Neuronal stem cell (in vitro differentiated cells): ENCODE results near the gene TIAM2.

Source experiments
- DNase-seq: peaks from one replicate; pipeline ENCODE4 v3.0.0-alpha.2; 2013; ENCODE audit warnings: low spot score
- H2AFZ ChIP-seq: one replicate; pipeline ENCODE4 v1.6.1; 2013; ENCODE audit warnings: mild to moderate bottlenecking, low read length, inconsistent platforms
- H2AK5ac ChIP-seq: 2 replicates; pipeline ENCODE4 v1.6.1; 2013; ENCODE audit warnings: low read depth, mild to moderate bottlenecking, inconsistent platforms, low read length, moderate library complexity, mixed read lengths
- H2BK120ac ChIP-seq: 2 replicates; pipeline ENCODE4 v1.6.1; 2013; ENCODE audit warnings: low read depth, mild to moderate bottlenecking, inconsistent platforms, low read length, moderate library complexity, mixed read lengths
- H2BK12ac ChIP-seq: one replicate; pipeline ENCODE4 v1.6.1; 2013; ENCODE audit warnings: low read length, inconsistent platforms
- H2BK15ac ChIP-seq: 2 replicates; pipeline ENCODE4 v1.6.1; 2013; ENCODE audit warnings: mild to moderate bottlenecking, low read length, inconsistent platforms, mixed read lengths
- H2BK5ac ChIP-seq: one replicate; pipeline ENCODE4 v1.6.1; 2013; ENCODE audit warnings: inconsistent platforms, mild to moderate bottlenecking, low read length, moderate library complexity
- H3K14ac ChIP-seq: one replicate; pipeline ENCODE4 v1.6.1; 2013; ENCODE audit warnings: low read length, inconsistent platforms
- H3K18ac ChIP-seq: 2 replicates; pipeline ENCODE4 v1.6.1; 2013; ENCODE audit warnings: low read length, inconsistent platforms
- H3K23ac ChIP-seq: 2 replicates; pipeline ENCODE4 v1.6.1; 2013; ENCODE audit warnings: low read depth, mild to moderate bottlenecking, mixed read lengths, low read length, inconsistent platforms; ENCODE audit not compliant: poor library complexity
- H3K27ac ChIP-seq: replicated peaks from 3 replicates; pipeline ENCODE4 v1.5.1; 2013; ENCODE audit warnings: low read length, inconsistent platforms
- H3K27me3 ChIP-seq, 3 experiments: 2 replicates each; pipeline ENCODE4 v1.6.1; 2013; ENCODE audit warnings: low read length in 3 of 3, mild to moderate bottlenecking in 2 of 3, inconsistent platforms in 1 of 3, low read depth in 1 of 3, mixed read lengths in 1 of 3, moderate library complexity in 1 of 3; ENCODE audit not compliant: control insufficient read depth in 3 of 3, insufficient read depth in 3 of 3
- H3K36me3 ChIP-seq, 2 donors: replicated peaks in 1 of 2; 2 replicates each; pipeline ENCODE4 v1.6.1; 2013; ENCODE audit warnings: low read length in 2 of 2; ENCODE audit not compliant: control insufficient read depth in 2 of 2, insufficient read depth in 2 of 2
- H3K4ac ChIP-seq: 2 replicates; pipeline ENCODE4 v1.6.1; 2013; ENCODE audit warnings: inconsistent platforms, mild to moderate bottlenecking, low read length, moderate library complexity
- H3K4me1 ChIP-seq, 2 donors: 1 replicate in 1 of 2; 2 replicates in 1 of 2; pipeline ENCODE4 v1.6.1; 2013; ENCODE audit warnings: low read length in 2 of 2, low read depth in 1 of 2; ENCODE audit not compliant: control insufficient read depth in 2 of 2, insufficient read depth in 1 of 2
- H3K4me2 ChIP-seq: one replicate; pipeline ENCODE4 v1.6.1; 2013; ENCODE audit warnings: mild to moderate bottlenecking, low read length, inconsistent platforms; ENCODE audit not compliant: insufficient read depth, poor library complexity, severe bottlenecking
- H3K4me3 ChIP-seq, 2 donors: 2 replicates each; pipeline ENCODE4 v1.5.1; 2013; ENCODE audit warnings: low read length in 2 of 2, mild to moderate bottlenecking in 2 of 2, inconsistent platforms in 1 of 2, moderate library complexity in 1 of 2
- H3K79me1 ChIP-seq: one replicate; pipeline ENCODE4 v1.6.1; 2013; ENCODE audit warnings: low read depth, mild to moderate bottlenecking, inconsistent platforms, low read length, moderate library complexity
- H3K9ac ChIP-seq: one replicate; pipeline ENCODE4 v1.6.1; 2013; ENCODE audit warnings: mild to moderate bottlenecking, low read depth, low read length, inconsistent platforms; ENCODE audit not compliant: poor library complexity
- H3K9me3 ChIP-seq, 2 donors: replicated peaks in 1 of 2; 2 replicates each; pipeline versions ENCODE3 to v1.6.1; 2013; ENCODE audit warnings: low read length in 2 of 2, mild to moderate bottlenecking in 2 of 2, inconsistent platforms in 1 of 2, low read depth in 1 of 2, mixed read lengths in 1 of 2, moderate library complexity in 1 of 2; ENCODE audit not compliant: control insufficient read depth in 2 of 2, insufficient read depth in 1 of 2
- H4K8ac ChIP-seq: one replicate; pipeline ENCODE4 v1.6.1; 2013; ENCODE audit warnings: low read depth, mild to moderate bottlenecking, inconsistent platforms, low read length, moderate library complexity
- H4K91ac ChIP-seq: one replicate; pipeline ENCODE4 v1.6.1; 2013; ENCODE audit warnings: low read length, low read depth, mild to moderate bottlenecking, inconsistent platforms; ENCODE audit not compliant: poor library complexity
- WGBS, 2 donors: extraction: QIAGEN DNeasy Blood & Tissue Kit; methylation state at CpG; one replicate each; pipeline ENCODE4 v1.1.7; 2013; ENCODE audit warnings: missing lambda C conversion rate in 2 of 2, mixed read lengths in 1 of 2; ENCODE audit not compliant: insufficient read length in 2 of 2, insufficient replicate concordance in 1 of 2; ENCODE audit errors: extremely low coverage in 2 of 2; 5-methylcytosine and 5-hydroxymethylcytosine counted together

TIAM2 gene

DNA sequence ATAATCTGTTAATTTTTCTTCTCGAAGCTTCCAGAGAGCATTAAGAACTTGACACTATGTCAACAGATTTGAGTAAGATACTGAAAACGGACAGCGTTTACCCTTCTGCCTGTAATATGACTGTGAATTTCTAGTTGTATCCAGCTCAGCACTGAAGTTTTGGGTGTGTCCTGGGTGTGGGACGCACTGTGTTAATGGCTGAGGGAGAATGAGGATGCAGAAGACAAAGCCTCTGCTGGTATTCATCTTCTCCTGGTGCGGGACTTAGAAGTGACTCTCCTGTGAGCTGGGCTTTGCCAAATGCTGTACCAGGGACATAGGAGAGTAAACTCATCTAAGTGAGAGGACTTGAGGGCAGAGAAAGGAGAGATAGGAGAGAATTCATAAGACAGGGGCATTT, 178.4 kb downstream of the TIAM2 start:
- Histone ChIP-seq H2BK15ac (no peak overlapping the region), H3K27me3 (no peaks in the 10 kb centered on the region), H3K23ac (no peak overlapping the region), H3K79me1 (no peaks in the 10 kb centered on the region), H3K4me2 (no peak overlapping the region), H2AFZ (no peak overlapping the region), H3K14ac (no peak overlapping the region), H2BK12ac (no peak overlapping the region), H3K4ac (no peak overlapping the region), H4K8ac (no peak overlapping the region), H2BK120ac (no peak overlapping the region), H3K27ac (no peak overlapping the region), H3K36me3 (peaks cover 0 to 66% of the 10 kb centered on the region in 2 donors), H3K4me1 (peaks cover 8 to 24% of the 10 kb centered on the region in 2 donors), H3K18ac (no peak overlapping the region), H3K9me3 (no peaks in the 10 kb centered on the region), H3K4me3 (no peak overlapping the region), H3K9ac (no peak overlapping the region), H4K91ac (no peak overlapping the region), H2BK5ac (no peak overlapping the region), H2AK5ac (no peak overlapping the region)
- DNase-seq: no peak
- no CpG with 5 or more reads among the region's 5 CpGs for WGBS, 2 donors

DNA sequence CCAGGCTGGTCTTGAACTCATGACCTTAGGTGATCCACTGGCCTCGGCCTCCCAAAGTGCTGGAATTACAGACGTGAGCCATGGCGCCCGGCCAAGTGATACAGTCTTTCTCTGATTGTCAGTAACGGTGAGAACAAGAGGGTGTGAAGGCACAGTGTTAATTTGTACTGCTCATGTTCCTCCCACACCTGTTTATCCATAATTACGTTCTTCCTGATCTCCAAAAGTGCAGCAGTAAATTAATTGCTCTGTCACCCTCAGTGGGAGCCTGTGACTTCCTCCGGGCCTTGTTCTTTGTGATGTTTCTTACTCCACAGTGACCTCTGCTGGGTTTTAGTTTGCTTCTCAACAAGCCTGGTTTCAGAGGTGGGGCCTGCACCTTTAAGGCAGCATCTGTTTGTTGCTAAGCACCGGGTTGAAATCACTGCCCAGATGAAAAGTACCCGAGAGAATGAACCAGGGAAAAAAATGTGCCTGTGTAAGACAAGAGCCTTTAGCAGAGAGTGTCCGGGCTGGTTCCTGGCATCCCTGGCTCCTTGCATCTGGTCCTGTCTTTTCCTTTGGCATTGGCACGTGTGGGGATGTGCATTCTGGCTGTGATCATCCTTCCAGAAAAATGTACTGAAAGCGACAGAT, 179.6 kb downstream of the TIAM2 start:
- Histone ChIP-seq H2BK15ac (no peak overlapping the region), H3K4me2 (no peak overlapping the region), H2BK120ac (no peak overlapping the region), H3K9me3 (no peaks in the 10 kb centered on the region), H3K27ac (no peak overlapping the region), H3K14ac (no peak overlapping the region), H3K27me3 (no peaks in the 10 kb centered on the region), H2BK12ac (no peak overlapping the region), H4K91ac (no peak overlapping the region), H3K4me3 (no peak overlapping the region), H3K79me1 (no peaks in the 10 kb centered on the region), H3K9ac (no peak overlapping the region), H2BK5ac (no peak overlapping the region), H2AK5ac (no peak overlapping the region), H3K18ac (no peak overlapping the region), H3K4ac (no peak overlapping the region), H2AFZ (peak overlapping the region; percentile 15), H3K4me1 (peaks cover 8 to 24% of the 10 kb centered on the region in 2 donors), H3K23ac (no peak overlapping the region), H3K36me3 (peaks cover 0 to 67% of the 10 kb centered on the region in 2 donors), H4K8ac (no peak overlapping the region)
- WGBS, 2 donors: no CpG with 5 or more reads among the region's 12 CpGs
- DNase-seq: peak; percentile 72

DNA sequence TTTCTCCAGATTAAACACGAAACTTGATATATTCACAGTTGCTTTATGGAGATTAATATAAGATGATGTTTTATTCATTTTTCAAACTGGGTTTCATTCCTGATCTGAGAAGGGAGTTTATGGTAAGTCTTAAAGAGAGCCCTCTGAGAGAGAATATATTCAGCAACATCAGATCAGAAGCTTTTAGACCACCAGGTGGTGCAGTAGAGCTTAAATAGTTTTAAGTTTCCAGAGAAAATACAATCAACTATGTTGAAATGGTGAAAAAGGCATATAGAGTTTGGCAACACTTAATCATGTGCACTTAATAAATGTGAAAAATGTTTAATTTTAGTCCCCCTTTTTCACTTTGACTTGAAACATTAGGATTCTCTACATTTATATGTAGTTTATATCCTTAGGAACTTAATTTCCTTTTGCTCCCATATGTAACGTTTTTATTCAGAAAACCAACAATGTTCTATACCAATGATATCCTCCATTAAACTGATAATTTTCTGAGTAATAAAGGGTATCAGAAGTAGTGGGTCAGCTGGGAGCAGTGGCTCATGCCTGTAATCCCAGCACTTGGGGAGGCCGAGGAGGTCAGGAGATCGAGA, 182.3 kb downstream of the TIAM2 start:
- no peaks in the 10 kb centered on the region for H3K79me1 ChIP-seq
- no peak overlapping the region for H3K4me3 ChIP-seq
- no peak overlapping the region for H3K9ac ChIP-seq
- no peak overlapping the region for H3K14ac ChIP-seq
- H2BK120ac ChIP-seq: no peak overlapping the region
- H3K4me1 ChIP-seq: peaks cover 1 to 6% of the 10 kb centered on the region in 2 donors
- no peak overlapping the region for H4K8ac ChIP-seq
- WGBS, 2 donors: no CpG with 5 or more reads among the region's 4 CpGs
- no peak overlapping the region for H3K4me2 ChIP-seq
- no peak overlapping the region for H4K91ac ChIP-seq
- no peak overlapping the region for H2AFZ ChIP-seq
- H3K36me3 ChIP-seq: peaks cover 2 to 90% of the 10 kb centered on the region in 2 donors
- no peaks in the 10 kb centered on the region for H3K9me3 ChIP-seq
- H3K27me3 ChIP-seq: no peaks in the 10 kb centered on the region
- H3K4ac ChIP-seq: no peak overlapping the region
- no peak overlapping the region for H2BK5ac ChIP-seq
- H3K27ac ChIP-seq: no peak overlapping the region
- no peak overlapping the region for H2AK5ac ChIP-seq
- DNase-seq: peak; percentile 36
- H3K23ac ChIP-seq: no peak overlapping the region
- no peak overlapping the region for H2BK15ac ChIP-seq
- no peak overlapping the region for H2BK12ac ChIP-seq
- H3K18ac ChIP-seq: no peak overlapping the region

DNA sequence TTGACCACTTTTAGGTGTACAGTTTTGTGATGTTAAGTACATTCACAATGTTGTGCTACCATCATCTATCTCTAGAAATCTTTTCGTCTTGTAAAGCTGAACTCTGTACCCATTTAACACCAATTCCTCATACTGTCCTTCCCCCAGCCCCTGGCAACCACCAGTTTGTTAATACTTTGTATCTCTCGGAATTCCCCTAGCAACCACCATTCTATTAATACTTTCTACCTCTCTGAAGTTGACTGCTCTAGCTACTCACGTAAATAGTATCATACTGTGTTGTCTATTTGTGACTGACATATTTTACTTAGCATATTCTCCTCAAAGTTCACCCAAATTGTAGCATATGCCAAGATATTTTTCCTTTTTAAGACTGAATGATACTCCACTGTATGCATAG, 186.4 kb downstream of the TIAM2 start:
- Histone ChIP-seq H2BK120ac (no peak overlapping the region), H4K8ac (no peak overlapping the region), H3K14ac (no peak overlapping the region), H3K36me3 (peaks cover 2 to 90% of the 10 kb centered on the region in 2 donors), H3K79me1 (no peaks in the 10 kb centered on the region), H2BK15ac (no peak overlapping the region), H3K9me3 (no peaks in the 10 kb centered on the region), H2BK12ac (no peak overlapping the region), H3K18ac (no peak overlapping the region), H3K9ac (no peak overlapping the region), H2AK5ac (no peak overlapping the region), H3K4me2 (no peak overlapping the region), H3K27me3 (no peaks in the 10 kb centered on the region), H3K27ac (no peak overlapping the region), H2AFZ (no peak overlapping the region), H4K91ac (no peak overlapping the region), H3K23ac (no peak overlapping the region), H3K4ac (no peak overlapping the region), H2BK5ac (no peak overlapping the region), H3K4me3 (no peak overlapping the region), H3K4me1 (peaks cover 8 to 12% of the 10 kb centered on the region in 2 donors)
- no CpG with 5 or more reads among the region's 3 CpGs for WGBS, 2 donors
- DNase-seq: no peak
